ENCODE results near the gene C13orf42.

Gene C13orf42

GRCh38 chr13:51070005-51070649 lies 40.9 kb downstream of the C13orf42 start:
- DNase-seq (ENCODE audit: low read depth, low spot score) = peak; percentile 12
- ChIA-PET POLR2A (no interaction called here), CTCF (interaction anchor here (0.6 to 4.9 kb wide), 34 partner anchors 9 to 1427 kb away, joined by 3 to 28 read pairs (median 3); partner anchors contain the start of gene SPRYD7)
- no peak overlapping the region for H3K4me3 ChIP-seq (ENCODE audit: low read depth, low read length)
- peak; percentile 90 for TF ChIP-seq CTCF (IDR thresholded peaks at IDR 0.05; ENCODE audit: insufficient read depth, low read length, missing control alignments)

- ChIA-PET CTCF (interaction anchor here (0.6 to 4.9 kb wide), 19 partner anchors 7 to 1417 kb away, joined by 3 to 28 read pairs (median 4); no protein-coding TSS in a partner anchor), POLR2A (no interaction called here)
- TF ChIP-seq CTCF (IDR thresholded peaks at IDR 0.05; ENCODE audit: insufficient read depth, low read length, missing control alignments) = no peak
- H3K4me3 ChIP-seq (ENCODE audit: low read depth, low read length) = no peak overlapping the region
- DNase-seq (ENCODE audit: low read depth, low spot score) = no peak
These were observed 42.6 kb downstream of the C13orf42 start for GRCh38 chr13:51068501-51068900.

GRCh38 chr13:51067706-51068105 lies 43.4 kb downstream of the C13orf42 start:
- POLR2A ChIA-PET = no interaction called here
- no peak overlapping the region for H3K4me3 ChIP-seq (ENCODE audit: low read depth, low read length)
- TF ChIP-seq CTCF (IDR thresholded peaks at IDR 0.05; ENCODE audit: insufficient read depth, low read length, missing control alignments) = no peak
- no peak for DNase-seq (ENCODE audit: low read depth, low spot score)
- CTCF ChIA-PET = interaction anchor here (0.7 to 4.9 kb wide), 4 partner anchors 154 to 1071 kb away, joined by 3 to 28 read pairs (median 3); partner anchors contain the start of gene TRIM13

- TF ChIP-seq CTCF (IDR thresholded peaks at IDR 0.05; ENCODE audit: insufficient read depth, low read length, missing control alignments) = no peak
- H3K4me3 ChIP-seq (ENCODE audit: low read depth, low read length) = no peak overlapping the region
- CTCF ChIA-PET = interaction anchor here (0.7 to 1.1 kb wide), 2 partner anchors 671 to 1070 kb away, joined by 3 read pairs; partner anchors contain the start of gene TRIM13
- POLR2A ChIA-PET = no interaction called here
- DNase-seq (ENCODE audit: low read depth, low spot score) = no peak
These were observed 43.8 kb downstream of the C13orf42 start for GRCh38 chr13:51067210-51067701.

GRCh38 chr13:51066091-51066831 lies 44.8 kb downstream of the C13orf42 start:
- POLR2A ChIA-PET = no interaction called here
- CTCF ChIA-PET = interaction anchor here (1.1 to 1.3 kb wide), 2 partner anchors 982 to 1069 kb away, joined by 3 read pairs; partner anchors contain the start of gene TRIM13
- H3K4me3 ChIP-seq (ENCODE audit: low read depth, low read length) = no peak overlapping the region
- TF ChIP-seq CTCF (IDR thresholded peaks at IDR 0.05; ENCODE audit: insufficient read depth, low read length, missing control alignments) = no peak
- no peak for DNase-seq (ENCODE audit: low read depth, low spot score)
